GM18909 (cell line): ENCODE data around the gene SPINDOC.
"Not testable (repeated sequence)": the region's sequence is repeated elsewhere in the genome, so short reads cannot be mapped to it uniquely, and the experiment has no call there.

Experiments
- ATAC-seq: cut with Tn5 transposase; IDR thresholded peaks from one replicate; pipeline ENCODE4 v1.9.1; 2021; ENCODE audit warnings: mild to moderate bottlenecking; ENCODE audit not compliant: unreplicated experiment, poor library complexity

The SPINDOC gene

GRCh38 chr11:63813035-63813562 is at the start of gene SPINDOC:
SPINDOC (plus strand) TSS chr11:63813456; CDS start chr11:63813687, 231 bp downstream.
- ATAC-seq, result peak; percentile 85

GRCh38 chr11:63763496-63764339 is 49.5 kb upstream of the SPINDOC start:
- ATAC-seq, result no peak

- ATAC-seq, result no peak
Measured at GRCh38 chr11:63764340-63764678, 48.9 kb upstream of the SPINDOC start.

GRCh38 chr11:63764679-63765647 is 48.3 kb upstream of the SPINDOC start:
- ATAC-seq, result no peak

- no peak for ATAC-seq
Measured at GRCh38 chr11:63765688-63766241, 47.5 kb upstream of the SPINDOC start.

GRCh38 chr11:63766531-63767235 is 46.6 kb upstream of the SPINDOC start:
- ATAC-seq, result no peak

- ATAC-seq, result no peak
Measured at GRCh38 chr11:63767267-63767564, 46.0 kb upstream of the SPINDOC start.

- no peak for ATAC-seq
Measured at GRCh38 chr11:63767565-63768236, 45.6 kb upstream of the SPINDOC start.

DNA sequence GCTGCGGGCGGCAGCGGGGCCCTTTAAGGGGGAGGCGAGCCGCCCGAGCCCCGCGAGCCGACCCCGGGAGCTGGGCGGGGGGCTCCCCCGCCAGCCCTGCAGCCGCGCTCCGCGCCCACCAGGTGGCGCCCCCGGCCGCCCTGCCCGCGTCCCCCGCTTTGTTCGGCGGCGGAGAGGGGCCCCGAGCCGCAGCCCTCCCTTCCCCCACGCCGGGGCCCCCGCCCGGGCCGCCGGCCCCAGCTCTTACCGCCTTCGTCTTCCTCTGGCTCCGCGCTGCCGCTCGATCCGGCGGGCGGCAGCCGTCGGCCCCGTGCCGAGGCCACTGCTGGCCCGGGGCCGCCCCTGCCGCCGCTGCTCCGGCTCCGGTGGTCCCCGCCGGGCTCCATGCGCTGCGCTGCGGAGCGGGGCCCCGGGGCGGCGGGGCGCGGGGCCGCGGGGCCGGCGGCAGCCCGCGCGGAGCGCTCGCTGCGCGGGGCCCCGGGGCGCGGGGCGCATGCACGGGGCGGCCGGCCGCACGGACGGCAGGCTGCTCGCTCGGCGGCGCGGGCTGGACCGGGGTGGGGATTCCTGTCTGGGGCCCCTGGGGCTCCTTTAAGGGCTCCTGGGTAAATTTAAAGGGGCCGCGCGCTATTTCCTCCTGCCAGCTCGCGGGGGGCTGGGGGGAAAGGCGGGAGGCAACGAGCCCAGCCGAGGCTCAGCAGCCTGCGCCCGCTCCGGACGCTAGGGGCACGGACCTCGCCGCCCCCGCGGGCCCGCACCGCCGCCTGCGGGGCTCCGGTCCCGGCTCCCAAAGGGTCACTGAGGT is 44.8 kb upstream of the SPINDOC start, which contains the start of gene ZFTA:
ZFTA (minus strand) TSS at position 539 of the 805 bp plus-strand sequence; CDS start at position 386, 153 bp downstream.
- peak; percentile 66 for ATAC-seq

DNA sequence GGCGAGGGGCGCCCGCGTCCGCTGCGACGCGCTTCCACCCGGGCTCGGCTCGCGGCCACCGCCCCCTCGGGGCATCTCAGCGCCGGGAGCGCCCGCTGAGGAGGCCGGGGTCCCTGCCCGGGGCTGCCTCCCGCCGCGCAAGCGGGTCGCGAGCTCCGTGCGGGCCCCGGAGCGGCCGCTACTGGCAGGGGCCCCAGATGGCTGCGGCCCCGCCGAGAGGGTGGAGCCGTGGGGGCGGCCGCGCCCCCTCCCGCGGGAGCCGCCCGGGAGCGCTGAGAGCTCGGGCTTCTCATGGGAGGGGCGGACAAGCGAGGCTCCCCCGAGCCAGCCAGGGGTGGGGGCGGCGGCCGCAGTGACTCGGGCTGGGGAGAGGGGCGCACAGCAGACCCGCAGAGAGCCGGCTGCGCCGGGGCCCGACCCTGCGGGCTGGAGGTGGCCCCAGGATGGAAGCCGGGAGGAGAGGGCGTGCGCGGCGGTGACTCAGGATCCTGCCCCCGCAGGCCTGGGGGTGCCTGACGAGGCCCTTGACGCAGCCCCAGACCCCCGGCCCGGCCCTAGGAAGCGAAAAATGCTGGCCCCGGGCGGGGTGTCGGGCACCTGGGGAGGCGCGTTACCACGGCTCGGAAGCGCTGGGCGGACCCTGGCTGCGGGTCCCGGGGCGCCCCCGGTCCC is 44.1 kb upstream of the SPINDOC start:
- peak; percentile 35 for ATAC-seq

GRCh38 chr11:63769714-63770455 is 43.4 kb upstream of the SPINDOC start:
- ATAC-seq, result no peak

- no peak for ATAC-seq
Measured at GRCh38 chr11:63770763-63771162, 42.5 kb upstream of the SPINDOC start.

DNA sequence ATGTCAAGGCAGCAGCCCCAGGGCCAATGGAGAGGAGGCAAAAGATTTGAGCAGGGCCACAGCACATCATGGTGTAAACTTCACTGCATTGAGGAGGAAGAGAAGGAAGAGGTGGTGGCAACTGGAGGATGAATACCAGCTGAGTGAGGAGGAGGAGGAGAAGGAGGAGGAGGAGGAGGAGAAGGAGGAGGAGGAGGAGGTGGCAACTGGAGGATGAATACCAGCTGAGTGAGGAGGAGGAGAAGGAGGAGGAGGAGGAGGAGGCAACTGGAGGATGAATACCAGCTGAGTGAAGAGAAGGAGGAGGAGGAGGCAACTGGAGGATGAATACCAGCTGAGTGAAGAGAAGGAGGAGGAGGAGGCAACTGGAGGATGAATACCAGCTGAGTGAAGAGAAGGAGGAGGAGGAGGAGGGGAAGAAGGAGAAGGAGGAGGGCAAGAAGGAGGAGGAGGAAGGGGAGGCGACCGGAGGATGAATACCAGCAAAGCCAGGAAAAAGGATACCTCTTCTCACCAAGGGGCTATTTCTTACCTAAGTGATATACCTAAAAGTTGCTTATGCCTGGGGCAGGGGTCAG is 41.4 kb upstream of the SPINDOC start:
- ATAC-seq, result not testable (repeated sequence)

DNA sequence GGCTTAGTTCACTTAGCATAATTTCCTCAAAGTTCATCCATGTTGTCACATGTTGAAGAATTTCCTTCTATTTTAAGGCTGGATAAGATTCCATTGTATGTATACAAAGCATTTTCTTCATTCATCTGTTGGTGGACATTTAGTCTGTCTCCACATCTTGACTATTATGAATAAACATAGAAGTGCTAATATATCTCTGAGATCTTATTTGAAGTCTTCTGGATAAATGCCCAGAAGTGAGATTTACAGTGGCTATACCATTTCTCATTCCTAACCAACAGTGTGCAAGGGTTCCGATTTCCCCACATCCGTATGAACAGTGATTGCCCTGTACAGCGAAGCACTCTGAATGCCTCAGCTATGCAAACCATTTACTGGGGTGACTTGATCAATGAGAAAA is 38.1 kb upstream of the SPINDOC start:
- ATAC-seq, result no peak

DNA sequence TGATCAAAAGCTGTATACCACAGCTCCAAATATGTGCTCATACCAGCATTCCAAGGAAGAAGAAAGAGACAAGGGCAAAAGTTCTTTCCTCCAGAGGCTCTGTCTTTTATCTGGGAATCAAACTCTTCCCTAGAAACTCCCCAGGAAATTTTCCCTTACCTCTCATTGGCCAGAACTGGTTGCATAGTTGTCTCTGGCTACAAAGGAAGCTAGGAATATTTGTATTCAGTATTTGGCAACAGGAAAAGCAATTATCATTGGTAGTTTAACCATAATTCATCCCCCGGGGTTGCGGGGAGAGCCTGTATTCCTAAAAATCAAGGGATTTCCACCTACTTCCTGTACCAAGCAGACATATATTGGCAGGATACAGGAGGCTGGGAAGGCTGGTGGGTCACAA is 34.2 kb upstream of the SPINDOC start:
- ATAC-seq, result no peak

GRCh38 chr11:63782749-63783148 is 30.5 kb upstream of the SPINDOC start:
- no peak for ATAC-seq

DNA sequence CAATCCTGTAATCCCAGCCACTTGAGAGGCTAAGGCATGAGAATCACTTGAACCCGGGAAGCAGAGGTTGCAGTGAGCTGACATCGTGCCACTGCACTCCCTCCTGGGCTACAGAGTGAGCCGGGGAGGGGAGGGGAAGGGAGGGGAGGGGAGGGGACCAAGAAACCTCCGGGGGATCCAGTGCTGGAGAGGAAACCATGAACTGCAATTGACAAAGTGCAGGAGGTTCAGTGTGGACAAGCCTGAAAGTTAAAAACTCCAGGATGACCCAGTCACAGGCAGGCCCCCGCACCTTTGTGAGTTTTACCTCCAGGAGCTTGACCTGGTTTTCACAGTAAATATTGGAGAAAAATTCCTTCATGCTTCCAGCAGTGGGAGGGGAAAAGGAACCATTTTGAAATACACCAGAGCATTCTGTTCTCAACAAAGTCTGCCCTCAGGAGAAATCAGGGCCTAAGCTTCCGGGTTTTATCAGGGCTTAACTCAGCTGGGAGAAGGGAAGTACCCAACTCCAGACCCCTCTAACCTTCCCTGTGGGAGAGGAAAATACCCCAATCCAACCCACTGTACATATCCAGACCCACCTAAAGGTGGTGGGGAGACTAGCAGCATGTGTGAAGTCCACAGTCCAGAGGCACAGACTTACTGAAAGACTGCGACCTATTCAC is 29.2 kb upstream of the SPINDOC start:
- no peak for ATAC-seq
